ENCODE data around the gene CYYR1. TPM values are rescaled to one million over a fixed set of nuclear protein-coding genes. Genes with fewer than 3 reads are reported as not detected.

The CYYR1 gene
- polyA plus RNA-seq, 2 of the 4 experiments (the other 2 are of a cell fraction), result not detected

- Histone ChIP-seq H3K4me1 (no peaks in the 10 kb centered on the region), H3K9me3 (no peaks in the 10 kb centered on the region), H3K4me3 (no peak overlapping the region), H3K4me2 (no peak overlapping the region), H3K27ac (no peak overlapping the region)
- FAIRE-seq, result no peak
- CTCF ChIA-PET, result no interaction called here
- POLR2A ChIA-PET, result no interaction called here
- no peak for ATAC-seq
- no peak for DNase-seq (ENCODE audit: low read depth in 1 of 2, low spot score in 1 of 2)
- WGBS (ENCODE audit: missing lambda C conversion rate), result 6% methylated on average over 1 of the region's 1 CpG
- TF ChIP-seq EP300 (IDR thresholded peaks at IDR 0.05) (no peak), HOXA7 (CRISPR knock-in tag; IDR thresholded peaks at IDR 0.05) (no peak), FOSB (CRISPR knock-in tag; IDR thresholded peaks at IDR 0.05) (no peak), HDAC2 (IDR thresholded peaks at IDR 0.05) (no peak), HOXB5 (CRISPR knock-in tag; IDR thresholded peaks at IDR 0.05) (no peak), EHMT2 (IDR thresholded peaks at IDR 0.05; ENCODE audit: low read depth) (no peak), TFCP2L1 (CRISPR knock-in tag; IDR thresholded peaks at IDR 0.05) (no peak), MAZ (IDR thresholded peaks at IDR 0.05; ENCODE audit: borderline replicate concordance, low read depth, low read length) (no peak), POLR2AphosphoS2 (conservative IDR thresholded peaks at IDR 0.05; ENCODE audit: low read length) (no peak)
Observed at GRCh38 chr21:26555540-26556146, 17.4 kb downstream of the CYYR1 start.

DNA sequence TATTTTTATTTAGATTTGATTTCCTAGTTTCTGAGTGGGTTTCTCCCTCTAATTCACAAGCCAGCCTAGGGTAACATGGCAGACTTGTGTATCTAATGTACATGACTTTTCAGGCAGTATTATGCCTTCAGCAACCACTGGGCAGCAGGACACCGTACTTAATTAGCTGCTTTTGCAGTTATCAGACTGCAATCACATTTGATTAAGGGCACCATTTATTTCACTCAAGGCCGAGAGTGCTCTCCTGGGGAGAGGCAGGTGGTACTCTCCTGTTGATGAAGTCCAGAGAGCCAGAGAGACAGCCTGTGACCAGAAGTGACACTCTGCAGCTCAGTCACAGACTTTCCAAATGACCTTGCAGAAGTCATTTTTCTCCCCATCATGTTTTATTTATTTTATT lies 18.7 kb downstream of the CYYR1 start:
- ChIA-PET POLR2A (no interaction called here), CTCF (no interaction called here)
- Histone ChIP-seq H3K4me3 (no peak overlapping the region), H3K4me1 (no peaks in the 10 kb centered on the region), H3K9me3 (no peaks in the 10 kb centered on the region), H3K4me2 (no peak overlapping the region), H3K27ac (no peak overlapping the region)
- TF ChIP-seq KDM5A (IDR thresholded peaks at IDR 0.05) (no peak), CHD2 (IDR thresholded peaks at IDR 0.05; ENCODE audit: low read length, partially characterized antibody) (no peak), HOXA7 (CRISPR knock-in tag; IDR thresholded peaks at IDR 0.05) (no peak), MAZ (IDR thresholded peaks at IDR 0.05; ENCODE audit: borderline replicate concordance, low read depth, low read length) (no peak), JUN (IDR thresholded peaks at IDR 0.05) (no peak), RARB (CRISPR knock-in tag; IDR thresholded peaks at IDR 0.05) (no peak), GATA3 (IDR thresholded peaks at IDR 0.05; ENCODE audit: borderline replicate concordance) (no peak), POLR2AphosphoS2 (conservative IDR thresholded peaks at IDR 0.05; ENCODE audit: low read length) (no peak), EHF (CRISPR knock-in tag; IDR thresholded peaks at IDR 0.05) (no peak), FOSL2 (IDR thresholded peaks at IDR 0.05) (no peak), FOSL2 (CRISPR knock-in tag; IDR thresholded peaks at IDR 0.05) (no peak), FOSB (CRISPR knock-in tag; IDR thresholded peaks at IDR 0.05) (no peak), NPAS2 (CRISPR knock-in tag; IDR thresholded peaks at IDR 0.05; ENCODE audit: borderline replicate concordance) (no peak), HDAC2 (IDR thresholded peaks at IDR 0.05) (no peak), SREBF2 (IDR thresholded peaks at IDR 0.05) (no peak), CTCF (IDR thresholded peaks at IDR 0.05) (no peak)
- DNase-seq (ENCODE audit: low read depth in 1 of 2, low spot score in 1 of 2) (no peak), ATAC-seq (no peak), FAIRE-seq (no peak)
- 17% methylated on average over 2 of the region's 2 CpGs for WGBS (ENCODE audit: missing lambda C conversion rate)

GRCh38 chr21:26553898-26554297 lies 19.2 kb downstream of the CYYR1 start:
- H3K27ac ChIP-seq, result no peak overlapping the region
- no peak for FAIRE-seq
- CTCF ChIA-PET, result no interaction called here
- WGBS (ENCODE audit: missing lambda C conversion rate), result 44% methylated on average over 2 of the region's 2 CpGs
- no peaks in the 10 kb centered on the region for H3K4me1 ChIP-seq
- DNase-seq (ENCODE audit: low read depth in 1 of 2, low spot score in 1 of 2), result no peak
- no peak for TF ChIP-seq E2F6 (IDR thresholded peaks at IDR 0.05; ENCODE audit: borderline replicate concordance, low read depth)
- peak; percentile 50 for TF ChIP-seq MAFK (IDR thresholded peaks at IDR 0.05; ENCODE audit: partially characterized antibody)
- TF ChIP-seq RARB (CRISPR knock-in tag; IDR thresholded peaks at IDR 0.05), result no peak
- TF ChIP-seq CBX2 (IDR thresholded peaks at IDR 0.05; ENCODE audit: borderline replicate concordance, low read depth), result no peak
- no peak for TF ChIP-seq NPAS2 (CRISPR knock-in tag; IDR thresholded peaks at IDR 0.05; ENCODE audit: borderline replicate concordance)
- no peak overlapping the region for H3K4me3 ChIP-seq
- no peak for ATAC-seq
- no peak overlapping the region for H3K4me2 ChIP-seq
- POLR2A ChIA-PET, result no interaction called here
- H3K9me3 ChIP-seq, result no peaks in the 10 kb centered on the region

Measured in A549 (cell line).